ENCODE measurements around the gene SEPTIN6. TPM values are rescaled to one million over a fixed set of nuclear protein-coding genes. Genes with fewer than 3 reads are reported as not detected.

The SEPTIN6 gene
- total RNA-seq (2022; extraction: Qiagen RNA extraction; ENCODE audit: low read depth), result 9.3 to 11.8 TPM (median 10.5 TPM) in 5 replicates

DNA sequence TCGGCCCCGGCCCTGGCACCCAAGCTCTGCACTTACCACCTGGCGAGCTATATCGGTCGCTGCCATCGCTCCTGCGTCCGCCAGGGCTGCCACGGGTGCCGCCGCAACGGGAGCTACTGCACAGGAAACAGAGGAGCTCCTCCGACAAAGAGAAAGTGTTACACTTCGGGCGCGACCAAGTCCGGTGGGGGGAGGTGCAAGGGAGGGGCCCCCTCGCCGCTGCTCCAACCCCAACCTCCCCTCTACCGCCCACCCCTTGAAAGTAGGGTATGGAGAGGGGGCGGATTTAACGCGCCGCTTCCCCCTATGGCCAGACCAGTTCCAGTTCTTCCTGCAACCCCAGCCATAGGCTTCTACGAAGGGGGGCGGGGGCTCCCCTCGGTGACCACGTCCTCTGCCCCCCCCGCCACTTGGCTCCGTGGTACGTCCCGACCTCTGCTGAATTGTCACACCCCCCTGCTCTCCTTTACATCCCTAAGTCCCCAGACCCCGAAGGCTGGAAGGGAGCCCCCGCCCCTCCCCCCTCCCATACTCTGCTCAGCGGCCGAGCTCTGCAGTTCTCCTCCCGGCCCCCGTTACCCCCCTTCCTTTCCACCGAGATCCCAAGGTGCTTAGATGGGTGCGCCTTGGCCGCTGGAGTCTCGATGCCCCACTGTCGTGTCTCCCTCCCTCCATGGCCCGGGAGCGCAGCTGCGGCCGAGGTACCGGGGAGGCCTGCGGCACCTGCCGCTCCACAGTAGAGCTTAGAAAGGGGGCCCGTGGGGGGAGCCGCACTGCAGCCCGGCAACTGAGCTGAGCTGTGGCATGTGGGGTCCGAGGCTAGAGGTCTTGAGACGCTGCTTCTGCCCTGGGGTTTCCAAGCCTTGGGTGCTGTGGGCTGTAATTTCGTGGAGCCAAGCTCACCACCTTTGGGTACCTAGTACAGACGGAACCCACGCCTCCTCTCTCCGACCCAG, at the start of gene SEPTIN6:
Gene SEPTIN6 (minus strand): TSS at position 129 of the 956 bp plus-strand sequence. CDS start 63 bp downstream, at position 66.

Other genes starting within 250 kb of the SEPTIN6 start
- gene SLC25A5, start 224.7 kb downstream of the SEPTIN6 start, total RNA-seq (2022; extraction: Qiagen RNA extraction; ENCODE audit: low read depth), result 692 to 803 TPM (median 758 TPM) in 5 replicates
- gene STEEP1, start 127.8 kb downstream of the SEPTIN6 start, total RNA-seq (2022; extraction: Qiagen RNA extraction; ENCODE audit: low read depth), result 30.1 to 40.3 TPM (median 32.2 TPM) in 5 replicates
- gene UBE2A, start 118.6 kb downstream of the SEPTIN6 start, total RNA-seq (2022; extraction: Qiagen RNA extraction; ENCODE audit: low read depth), result 136 to 142 TPM (median 138 TPM) in 5 replicates
- gene NKRF, start 86.7 kb downstream of the SEPTIN6 start, total RNA-seq (2022; extraction: Qiagen RNA extraction; ENCODE audit: low read depth), result 14.4 to 19.9 TPM (median 18.5 TPM) in 5 replicates
- 0.09 to 0.20 TPM (median 0.17 TPM) in 4 of 5 replicates, not detected in the other for gene SOWAHD, start 65.4 kb upstream of the SEPTIN6 start, total RNA-seq (2022; extraction: Qiagen RNA extraction; ENCODE audit: low read depth)
- 3,393 to 5,238 TPM (median 3,694 TPM) in 5 replicates for gene RPL39, start 98.5 kb upstream of the SEPTIN6 start, total RNA-seq (2022; extraction: Qiagen RNA extraction; ENCODE audit: low read depth)
- 16.8 to 28.9 TPM (median 21.5 TPM) in 5 replicates for gene UPF3B, start 159.8 kb upstream of the SEPTIN6 start, total RNA-seq (2022; extraction: Qiagen RNA extraction; ENCODE audit: low read depth)
- gene RNF113A, start 178.6 kb upstream of the SEPTIN6 start, total RNA-seq (2022; extraction: Qiagen RNA extraction; ENCODE audit: low read depth), result 29.7 to 36.4 TPM (median 31.6 TPM) in 5 replicates
- 230 to 343 TPM (median 260 TPM) in 5 replicates for gene NDUFA1, start 178.7 kb upstream of the SEPTIN6 start, total RNA-seq (2022; extraction: Qiagen RNA extraction; ENCODE audit: low read depth)
- gene AKAP14, start 202.7 kb upstream of the SEPTIN6 start, total RNA-seq (2022; extraction: Qiagen RNA extraction; ENCODE audit: low read depth), result not detected in 5 replicates

Measured in A549 treated with RU486 at 1 μM for 4 hours (cell line).